GM21786 (cell line): ENCODE data around the gene ACADSB.

Source experiments
- ATAC-seq: cut with Tn5 transposase; IDR thresholded peaks from one replicate; pipeline ENCODE4 v1.9.1; 2021; ENCODE audit not compliant: unreplicated experiment

The ACADSB gene

DNA sequence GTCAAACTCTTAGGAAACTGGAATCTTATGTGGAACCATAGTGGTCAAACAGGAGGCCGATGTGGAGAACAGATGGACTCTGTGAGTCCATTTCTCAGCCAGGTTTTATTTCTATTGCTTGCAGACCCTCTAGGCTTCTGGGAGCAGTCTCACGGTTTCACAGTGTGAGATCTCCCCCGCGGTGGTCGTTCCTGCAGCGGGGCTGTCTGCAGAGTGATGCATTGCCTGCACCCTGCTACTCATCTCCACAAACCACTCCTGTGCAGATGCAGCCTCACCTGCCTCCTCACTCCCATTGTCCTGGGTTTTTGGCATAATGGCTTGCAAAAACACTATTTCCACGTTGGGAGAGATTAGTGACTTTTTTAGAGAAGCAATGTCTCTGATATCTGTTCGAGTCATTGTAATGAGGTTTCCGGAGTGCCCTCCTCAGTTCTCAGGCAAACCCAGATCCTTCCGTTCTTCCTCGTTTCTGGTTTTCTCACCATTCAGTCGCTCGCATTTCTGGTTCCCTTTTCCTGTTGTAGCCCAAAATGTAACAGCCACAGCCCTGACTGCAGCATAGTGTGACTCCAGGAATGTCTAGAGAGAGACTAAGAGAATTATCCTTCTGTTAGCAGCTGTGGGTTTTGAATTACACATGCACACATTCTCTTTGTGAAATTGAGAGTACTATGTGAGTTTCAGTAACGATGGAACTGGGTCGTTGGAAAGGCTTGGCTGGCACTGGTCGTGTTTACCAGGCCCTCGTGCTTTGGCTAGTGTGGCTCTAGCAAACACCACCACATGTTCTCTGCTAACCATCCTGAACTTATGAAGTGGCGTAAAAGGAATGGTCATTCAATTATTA is 30.2 kb downstream of the ACADSB start:
- ATAC-seq = peak; percentile 37

DNA sequence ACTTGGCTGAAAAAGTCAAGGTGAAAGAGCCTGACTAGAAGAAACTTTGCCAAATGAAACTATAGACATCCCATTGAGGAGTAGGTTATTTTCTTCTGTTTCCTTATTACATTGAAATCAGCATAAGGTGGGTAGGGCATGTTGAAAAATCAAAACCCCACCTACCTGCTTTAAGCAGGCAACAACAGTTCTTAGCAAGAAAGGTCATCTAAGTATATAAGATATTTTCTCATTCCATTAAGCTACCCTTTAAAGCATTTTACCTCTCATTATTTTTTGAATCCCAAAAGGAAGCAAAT is 30.8 kb downstream of the ACADSB start:
- ATAC-seq = no peak

DNA sequence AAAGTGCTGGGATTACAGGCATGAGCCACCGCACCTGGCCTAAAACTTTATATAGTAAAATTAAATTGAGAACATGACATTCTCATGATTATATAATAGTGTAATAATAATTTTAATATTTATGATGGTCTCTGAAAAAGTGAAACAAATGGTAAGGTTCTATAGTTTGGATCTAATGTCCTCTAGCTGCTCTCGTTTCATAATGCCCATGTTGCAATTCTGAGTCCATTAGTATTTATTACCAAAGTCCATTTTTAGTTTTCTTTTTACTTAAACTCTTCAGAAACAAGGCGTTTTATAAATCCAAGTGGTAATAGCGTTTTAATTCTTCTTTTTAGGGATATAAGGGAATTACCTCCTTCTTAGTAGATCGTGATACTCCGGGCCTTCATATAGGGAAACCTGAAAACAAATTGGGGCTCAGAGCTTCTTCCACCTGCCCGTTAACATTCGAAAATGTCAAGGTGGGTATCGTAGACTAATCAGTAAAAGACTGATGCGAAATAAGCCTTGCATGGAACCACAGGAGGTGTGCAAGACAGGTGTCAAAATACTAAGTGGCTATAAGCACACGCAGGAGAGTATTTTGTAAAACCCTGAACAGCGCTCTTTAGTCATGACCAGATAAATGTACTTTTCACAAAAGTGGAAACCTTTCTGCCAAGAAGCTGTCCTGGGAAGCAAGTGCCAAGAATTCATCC is 34.1 kb downstream of the ACADSB start:
- no peak for ATAC-seq

DNA sequence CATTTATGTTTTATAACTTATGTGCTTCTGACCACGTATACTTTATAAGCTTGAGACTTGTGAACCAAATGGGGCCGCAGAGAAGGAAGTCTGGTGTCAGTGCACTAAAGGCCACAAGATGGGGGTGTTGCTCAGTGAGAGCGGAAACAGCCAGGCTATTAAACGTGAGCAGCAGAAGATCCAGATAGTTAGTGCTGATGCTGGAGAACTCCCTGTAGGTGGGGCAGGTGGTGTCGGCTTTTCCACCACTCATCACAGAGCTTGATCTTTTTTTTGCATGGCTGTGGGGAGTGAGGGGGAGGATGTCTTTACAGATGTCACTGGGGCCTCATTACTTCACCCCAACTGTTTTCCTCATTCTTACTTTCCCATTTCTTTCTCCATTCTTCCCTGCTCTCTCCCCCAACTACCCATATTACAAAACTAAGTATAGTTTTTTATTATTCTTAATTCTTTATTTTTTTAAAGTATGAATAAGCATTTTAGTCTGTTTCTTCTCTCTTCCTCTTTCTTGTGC is 34.7 kb downstream of the ACADSB start:
- ATAC-seq = peak; percentile 66

DNA sequence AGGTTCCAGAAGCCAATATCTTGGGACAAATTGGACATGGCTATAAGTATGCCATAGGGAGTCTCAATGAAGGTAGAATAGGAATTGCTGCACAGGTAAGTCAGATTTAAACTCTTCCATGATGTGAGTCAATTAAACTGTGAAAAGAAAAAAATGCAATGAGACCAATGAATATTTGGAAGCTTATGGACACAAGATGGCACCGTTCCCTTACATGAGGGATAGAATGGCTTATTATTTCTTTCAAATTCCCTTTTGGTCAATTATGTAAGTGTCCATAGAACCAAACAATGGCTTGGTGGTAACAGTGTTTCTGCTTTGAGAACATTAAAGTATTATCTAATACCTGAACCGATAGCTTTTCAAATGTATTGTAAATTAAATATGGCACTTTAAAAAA is 35.6 kb downstream of the ACADSB start:
- ATAC-seq = no peak

DNA sequence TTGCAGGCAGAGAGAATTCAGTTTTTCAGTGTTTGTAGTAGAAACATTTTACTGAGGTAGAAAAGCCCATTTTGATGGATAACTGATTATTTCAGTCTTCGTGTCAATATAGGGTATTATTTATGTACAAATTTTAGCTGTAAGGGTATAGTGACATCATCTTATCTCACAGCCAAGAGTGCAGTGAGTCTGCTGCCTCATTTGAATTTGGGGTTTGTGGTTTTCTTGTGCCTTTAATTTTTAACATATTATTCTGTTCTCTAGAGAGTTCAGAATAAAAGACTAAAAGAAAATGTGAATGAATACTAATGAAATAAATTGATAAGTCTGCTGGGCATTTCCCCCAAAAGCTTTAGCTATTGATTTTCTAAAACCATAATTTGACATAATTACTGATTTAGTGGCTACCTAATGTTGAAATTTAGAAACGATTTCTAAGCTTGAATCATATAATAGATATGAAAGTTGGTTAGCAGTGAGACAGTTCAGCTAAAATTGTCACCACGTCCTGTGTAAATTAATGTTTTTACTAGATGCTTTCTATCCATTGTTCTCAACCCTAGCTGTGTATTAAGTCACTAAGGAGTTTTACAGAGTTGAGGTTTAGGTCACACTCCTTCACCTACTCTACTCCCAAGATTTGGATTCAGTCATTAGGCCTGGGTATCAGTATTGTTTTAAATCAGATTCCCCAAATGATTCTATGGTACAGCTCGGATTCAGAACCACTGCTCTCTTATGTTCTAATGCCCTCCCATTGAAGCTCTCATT is 37.3 kb downstream of the ACADSB start:
- no peak for ATAC-seq

DNA sequence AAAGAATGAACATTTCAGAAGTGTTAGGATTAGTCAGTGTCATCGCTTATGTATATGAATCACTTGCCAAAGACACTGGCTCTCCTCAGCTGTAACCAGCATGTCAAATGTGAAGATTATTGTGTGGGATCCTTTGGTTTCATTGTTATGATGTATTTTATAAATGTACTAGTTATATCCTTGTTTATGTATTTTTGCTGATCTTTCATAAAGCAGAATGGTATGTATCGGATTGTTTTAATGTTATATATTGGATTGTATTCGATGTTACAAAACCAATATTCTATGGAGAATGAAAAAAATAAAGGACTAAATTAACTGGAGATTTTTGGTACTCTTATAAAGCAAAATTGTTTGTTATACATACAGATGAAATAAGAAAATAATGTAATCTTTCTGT is 49.2 kb downstream of the ACADSB start:
- no peak for ATAC-seq

DNA sequence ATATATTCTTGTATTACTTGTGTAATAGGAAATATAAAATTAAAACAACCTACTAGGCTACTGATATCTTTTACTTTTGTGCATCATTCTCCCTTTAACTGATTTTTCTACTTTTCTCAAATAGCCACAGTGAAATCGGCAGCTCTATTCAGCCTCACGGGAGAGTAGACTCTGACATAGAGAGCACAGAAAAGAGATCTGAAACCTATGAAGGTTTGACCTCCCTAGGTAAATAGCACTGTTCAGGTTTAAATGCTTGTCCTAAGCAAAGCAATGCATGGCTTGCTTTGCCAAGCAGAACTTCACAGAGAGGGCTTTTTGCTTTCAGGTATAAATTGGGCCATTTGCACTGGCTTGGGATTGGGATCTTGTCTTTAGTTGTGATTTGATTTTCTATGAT is 53.1 kb downstream of the ACADSB start:
- ATAC-seq = no peak

DNA sequence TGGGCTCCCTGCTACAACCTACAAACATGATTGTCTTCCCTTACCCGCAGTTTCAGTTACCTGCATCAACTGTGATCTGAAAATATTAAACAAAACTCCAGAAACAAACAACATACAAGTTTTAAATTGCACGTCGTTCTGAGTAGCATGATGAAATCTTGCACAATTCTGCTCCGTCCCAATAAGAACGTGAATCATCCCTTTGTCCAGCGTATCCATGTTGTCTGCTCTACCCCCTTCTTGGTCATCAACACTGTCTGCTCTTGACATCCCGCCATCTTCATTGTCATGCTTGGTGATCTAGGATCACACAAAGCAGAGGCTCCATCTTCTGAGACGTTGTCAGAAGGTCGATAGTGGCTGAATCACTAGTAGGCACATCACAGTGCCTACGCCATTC is 53.9 kb downstream of the ACADSB start:
- no peak for ATAC-seq

DNA sequence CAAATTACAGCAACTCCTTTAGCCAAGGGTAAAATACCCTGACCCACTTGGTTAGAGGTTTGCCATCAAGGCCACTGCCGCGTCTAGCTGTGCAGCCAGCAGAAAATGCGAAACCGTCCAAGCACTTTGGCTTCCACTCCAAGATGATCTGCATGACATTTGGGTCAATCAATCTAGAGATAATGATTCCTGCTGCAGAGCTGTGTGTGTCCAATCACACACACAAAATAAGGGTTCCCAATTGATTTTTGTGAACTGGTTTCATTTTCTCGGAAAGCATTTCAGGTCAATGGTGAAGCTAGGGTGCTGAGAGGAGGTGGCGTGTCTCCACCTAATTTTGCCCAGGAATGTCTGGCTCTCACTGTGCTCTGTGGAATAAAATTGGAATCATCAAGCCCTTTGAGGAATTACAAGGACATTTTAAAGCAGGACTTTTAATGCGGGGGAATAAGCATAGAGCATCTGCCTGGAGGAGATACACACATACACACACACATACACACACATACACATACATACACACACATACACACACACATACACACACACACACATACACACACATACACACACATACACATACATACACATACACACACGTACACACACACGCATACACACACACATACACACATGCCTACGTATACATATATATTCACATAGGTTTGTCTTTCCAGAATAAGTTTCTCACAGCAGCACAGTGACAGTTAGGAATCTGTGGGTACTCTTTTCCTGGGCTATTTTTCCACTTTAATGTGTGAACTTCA is 59.5 kb downstream of the ACADSB start:
- ATAC-seq = no peak

DNA sequence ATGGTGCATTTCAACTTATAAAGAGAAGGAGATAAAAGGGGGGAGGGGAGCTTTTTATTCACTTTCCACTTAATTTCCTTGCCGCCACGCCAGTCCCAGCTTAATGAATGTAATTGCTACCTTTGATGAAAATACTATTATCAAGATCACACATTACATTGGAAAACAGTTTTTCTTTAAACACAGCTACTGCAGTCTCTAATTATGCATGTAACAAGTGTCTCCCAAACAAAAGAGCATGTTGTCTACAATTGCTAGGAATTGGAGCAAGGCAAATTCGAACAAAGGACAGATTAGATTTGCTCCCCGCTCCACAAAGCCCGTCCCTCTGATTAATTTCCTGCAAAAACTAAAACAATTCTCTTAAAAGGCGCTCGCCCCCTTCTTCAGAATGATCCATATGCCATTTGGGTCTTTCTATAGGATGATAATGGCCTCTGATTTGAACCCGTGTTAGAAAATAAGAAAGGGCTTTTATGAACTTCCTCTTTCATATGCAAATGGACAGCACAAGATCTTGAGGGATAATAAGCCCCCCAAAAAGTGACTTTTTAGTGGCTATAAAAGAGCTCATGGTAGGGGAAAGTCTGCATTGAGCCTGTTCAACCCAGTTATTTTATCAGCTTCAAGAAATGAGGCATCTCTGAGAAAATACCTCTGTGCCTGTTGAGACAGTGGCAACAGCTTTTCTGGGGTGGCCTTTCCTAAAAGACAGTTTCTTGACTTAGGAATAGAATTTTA is 60.6 kb downstream of the ACADSB start:
- ATAC-seq = no peak

DNA sequence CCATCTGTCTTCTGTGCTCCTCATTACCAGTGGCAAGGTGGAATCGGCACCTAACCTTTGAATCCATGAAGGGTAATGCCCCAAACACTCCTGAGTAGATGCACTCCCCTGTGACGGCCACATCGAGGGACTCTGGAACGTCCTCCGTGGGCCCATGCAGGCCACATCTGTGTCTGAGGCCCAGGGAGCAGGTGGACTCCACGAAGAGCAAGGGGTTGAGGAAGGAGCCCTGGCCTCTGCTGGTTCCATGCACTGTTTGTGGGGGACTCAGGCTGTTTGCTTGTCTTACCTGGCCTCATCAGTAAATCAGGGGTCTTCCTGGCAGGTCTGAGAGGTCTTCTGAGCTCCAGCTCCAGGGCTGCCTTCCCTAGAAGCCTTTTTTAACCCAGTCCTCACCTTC is 64.4 kb downstream of the ACADSB start:
- ATAC-seq = no peak

DNA sequence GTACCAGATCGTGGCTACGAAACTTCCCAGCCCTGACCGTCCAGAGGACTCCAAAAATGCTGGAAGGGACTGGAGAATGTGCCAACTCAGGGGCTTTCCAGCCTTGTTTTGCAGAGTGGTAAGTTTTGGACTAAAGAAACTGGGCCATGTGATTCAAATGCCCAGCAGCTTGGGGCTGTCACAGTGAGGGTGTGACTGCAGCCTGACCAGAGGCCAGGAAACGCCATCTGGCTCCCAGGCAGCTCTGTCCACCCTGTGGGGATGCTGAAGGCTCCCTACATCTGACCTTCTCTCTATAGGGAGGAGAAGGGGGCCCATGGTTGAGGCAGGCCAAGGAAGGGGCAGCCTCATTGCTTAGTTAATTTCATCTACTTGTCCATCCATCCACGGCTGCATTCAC is 65.4 kb downstream of the ACADSB start:
- ATAC-seq = no peak

DNA sequence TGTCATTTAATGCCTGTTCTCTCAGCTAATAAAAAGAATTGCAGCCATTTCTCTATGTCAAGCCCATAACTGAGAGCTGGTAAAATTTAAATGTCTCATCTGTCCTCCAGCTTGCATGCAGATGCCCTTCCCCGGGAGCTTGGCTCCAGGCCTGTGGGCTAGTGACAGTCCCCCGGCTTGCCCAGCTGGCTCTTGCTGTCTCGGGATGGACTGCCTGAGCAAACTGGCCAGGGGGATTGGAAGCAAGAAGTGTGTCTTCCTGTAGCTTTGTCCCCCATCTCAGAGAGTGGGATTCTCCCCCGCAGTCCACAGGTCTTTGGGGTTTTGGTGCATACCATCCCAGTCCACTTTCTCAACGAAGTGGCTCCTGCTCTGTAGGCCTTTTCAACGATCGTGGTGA is 73.1 kb downstream of the ACADSB start:
- ATAC-seq = no peak

DNA sequence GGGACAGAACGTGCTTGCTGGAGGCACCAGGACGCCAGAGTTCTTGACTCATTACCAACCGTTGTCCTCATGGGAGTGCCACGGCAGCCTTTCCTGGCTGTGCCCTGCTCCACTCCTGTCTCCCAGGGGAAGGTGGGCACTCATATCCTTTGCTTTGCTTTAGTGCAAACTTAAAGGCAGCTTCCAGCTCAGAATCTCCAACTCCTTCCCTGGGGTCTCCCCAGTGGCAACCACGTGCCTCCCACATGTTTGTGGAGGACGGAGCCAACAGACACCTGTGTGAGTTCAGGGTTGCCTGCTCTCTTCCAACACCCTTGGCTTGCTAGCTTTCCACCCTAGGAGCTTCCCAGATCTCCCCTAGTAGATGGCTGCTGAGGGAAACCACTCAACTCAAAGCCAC is 75.0 kb downstream of the ACADSB start:
- no peak for ATAC-seq

DNA sequence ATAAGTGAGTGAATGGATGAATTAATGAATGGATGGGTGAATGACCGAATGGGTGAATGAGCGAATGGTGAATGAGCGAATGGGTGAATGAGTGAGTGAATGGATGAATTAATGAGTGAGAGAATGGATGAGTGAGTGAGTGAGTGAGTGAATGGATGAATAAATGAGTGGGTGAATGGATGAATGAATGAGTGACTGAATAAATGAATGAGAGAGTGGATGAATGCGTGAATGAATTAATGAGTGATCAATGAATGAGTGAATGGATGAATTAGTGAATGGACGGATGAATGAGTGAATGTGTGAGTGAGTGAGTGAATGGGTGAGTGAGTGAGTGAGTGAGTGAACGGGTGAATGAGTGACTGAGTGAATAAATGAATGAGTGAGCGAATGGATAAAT is 77.5 kb downstream of the ACADSB start:
- no peak for ATAC-seq

DNA sequence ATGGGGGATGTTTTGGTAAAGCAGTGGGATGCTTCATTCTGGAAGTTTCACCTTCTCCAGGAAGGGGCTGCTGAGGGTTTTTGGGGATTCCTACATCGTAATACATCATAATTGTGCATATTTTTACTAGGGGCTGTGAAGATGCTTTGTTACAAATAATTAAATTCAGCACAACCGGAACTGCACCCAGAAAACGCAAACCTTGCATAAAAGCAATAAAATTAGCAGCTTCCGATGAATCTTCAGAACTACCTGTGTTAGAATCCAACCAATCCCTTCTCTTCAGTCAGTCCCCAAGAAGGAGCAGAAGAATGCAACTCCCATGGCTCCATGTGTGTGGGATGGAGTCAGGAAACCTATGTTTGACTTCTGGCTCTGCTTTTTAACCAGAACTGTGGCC is 78.5 kb downstream of the ACADSB start:
- ATAC-seq = no peak

DNA sequence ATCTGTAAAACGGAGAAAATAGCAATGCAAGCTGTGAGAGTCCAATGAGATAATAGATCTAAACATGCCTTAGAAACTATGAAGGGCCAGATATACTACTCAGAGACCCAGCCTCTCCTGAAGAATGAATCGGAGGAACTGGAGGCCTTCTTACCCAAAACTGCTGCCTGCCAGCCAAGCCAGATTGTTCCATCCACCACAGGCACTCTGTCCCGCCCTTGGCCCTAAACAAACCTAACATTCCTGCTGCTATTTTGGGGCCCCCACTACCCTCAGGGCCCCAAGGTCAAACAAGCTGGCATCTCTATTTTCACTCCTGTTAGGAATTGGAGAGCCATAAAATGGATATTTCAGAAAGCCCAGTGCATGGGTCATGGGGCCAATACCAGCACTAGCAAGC is 79.0 kb downstream of the ACADSB start:
- ATAC-seq = no peak

DNA sequence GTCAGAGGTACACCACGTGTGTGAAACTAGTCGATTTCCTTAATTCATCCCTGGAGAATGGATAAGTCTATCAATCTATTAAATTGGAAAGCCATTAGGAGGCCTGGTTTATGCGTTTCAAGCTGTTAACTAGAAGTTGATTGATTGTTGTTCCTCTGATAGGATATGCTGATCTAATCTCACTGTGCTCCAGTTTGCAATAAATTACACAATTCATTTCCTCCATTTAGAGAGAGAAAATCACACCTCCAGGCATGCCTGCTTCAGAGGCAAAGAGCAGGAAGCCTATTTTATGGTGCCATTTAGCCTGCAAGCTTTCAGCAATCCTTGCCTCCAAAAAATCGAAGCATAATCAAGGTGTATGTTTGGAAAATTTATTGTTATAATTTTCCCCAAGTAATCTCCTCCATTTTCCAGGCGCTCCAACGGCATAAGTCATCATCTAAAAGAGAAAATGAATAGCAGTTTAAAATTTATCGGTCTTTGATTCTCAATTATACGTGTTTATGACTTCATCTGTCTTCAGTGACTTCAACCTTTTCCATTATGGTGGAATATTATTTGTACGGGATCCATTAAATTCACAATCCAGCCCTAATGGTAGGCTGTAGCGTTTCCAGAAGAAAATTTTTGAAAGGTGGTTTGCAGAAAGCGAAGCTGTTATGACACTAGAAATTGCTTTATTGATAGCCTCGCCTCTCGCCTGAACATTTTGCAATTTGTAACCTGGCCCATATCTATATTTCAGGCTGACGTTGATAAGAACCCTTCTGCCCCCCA is 84.0 kb downstream of the ACADSB start:
- no peak for ATAC-seq

DNA sequence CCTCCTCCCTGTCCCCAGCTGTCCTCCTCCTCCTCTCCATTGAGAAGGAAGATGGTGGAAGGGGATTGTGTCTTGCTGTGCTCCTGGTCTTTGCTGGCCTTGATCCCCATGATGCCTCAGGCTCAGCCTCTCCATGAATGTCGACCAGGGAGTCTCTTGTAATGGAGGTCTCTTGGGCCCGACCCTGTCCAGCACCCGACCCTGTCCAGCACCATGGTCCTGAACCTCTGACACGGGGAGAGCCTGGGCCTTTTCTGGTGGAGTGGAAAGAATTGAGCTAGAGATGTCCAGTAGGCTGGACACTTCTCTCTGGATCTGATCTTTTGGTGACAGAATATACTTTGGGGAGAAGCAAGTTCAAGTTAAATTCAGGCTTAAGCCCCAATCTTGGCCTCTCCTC is 84.7 kb downstream of the ACADSB start:
- ATAC-seq = no peak
